NK-92 treated with Interleukin-12 subunit alpha and Interleukin-12 subunit beta, amount 100 ng/mL, for 24 hours (cell line): ENCODE measurements around the gene GOLGA6L7.
"Not testable (repeated sequence)": the region's sequence is repeated elsewhere in the genome, so short reads cannot be mapped to it uniquely, and the experiment has no call there.

ENCODE experiments used
- DNase-seq: peaks from one replicate; lab custom pipeline; 2025; lab: John Stamatoyannopoulos, UW

Gene GOLGA6L7

GRCh38 chr15:28848521-28848920 is at the start of gene GOLGA6L7:
Gene GOLGA6L7 (minus strand): TSS chr15:28848644. CDS start chr15:28848549, 95 bp downstream.
- not testable (repeated sequence) for DNase-seq

- DNase-seq = no peak
Observed at GRCh38 chr15:28897861-28898585, 49.6 kb upstream of the GOLGA6L7 start.

GRCh38 chr15:28896951-28897350 is 48.5 kb upstream of the GOLGA6L7 start:
- DNase-seq = no peak

- no peak for DNase-seq
Observed at GRCh38 chr15:28895566-28895965, 47.1 kb upstream of the GOLGA6L7 start.

- DNase-seq = no peak
Observed at GRCh38 chr15:28895146-28895545, 46.7 kb upstream of the GOLGA6L7 start.

GRCh38 chr15:28894631-28895030 is 46.2 kb upstream of the GOLGA6L7 start:
- DNase-seq = no peak

- DNase-seq = no peak
Observed at GRCh38 chr15:28892789-28893610, 44.6 kb upstream of the GOLGA6L7 start.

GRCh38 chr15:28891588-28891987 is 43.1 kb upstream of the GOLGA6L7 start:
- no peak for DNase-seq

GRCh38 chr15:28890711-28891495 is 42.5 kb upstream of the GOLGA6L7 start:
- DNase-seq = no peak

GRCh38 chr15:28890291-28890690 is 41.8 kb upstream of the GOLGA6L7 start:
- not testable (repeated sequence) for DNase-seq

GRCh38 chr15:28889871-28890270 is 41.4 kb upstream of the GOLGA6L7 start:
- DNase-seq = not testable (repeated sequence)

- DNase-seq = no peak
Observed at GRCh38 chr15:28889346-28889745, 40.9 kb upstream of the GOLGA6L7 start.

- no peak for DNase-seq
Observed at GRCh38 chr15:28888900-28889299, 40.5 kb upstream of the GOLGA6L7 start.

GRCh38 chr15:28888302-28888894 is 40.0 kb upstream of the GOLGA6L7 start:
- no peak for DNase-seq

GRCh38 chr15:28887339-28888174 is 39.1 kb upstream of the GOLGA6L7 start:
- no peak for DNase-seq

GRCh38 chr15:28886431-28887338 is 38.2 kb upstream of the GOLGA6L7 start:
- no peak for DNase-seq

- DNase-seq = no peak
Observed at GRCh38 chr15:28885630-28886430, 37.4 kb upstream of the GOLGA6L7 start, which contains the start of gene APBA2. Gene APBA2 (plus strand): TSS chr15:28885974. CDS start chr15:29053885, 167,911 bp downstream.

GRCh38 chr15:28885128-28885629 is 36.7 kb upstream of the GOLGA6L7 start:
- no peak for DNase-seq
